Thymus (tissue), 11 donors: ENCODE results near the gene TGFA. TPM values are rescaled to one million over a fixed set of nuclear protein-coding genes. Genes with fewer than 3 reads are reported as not detected.

Experiments used
- DNase-seq, 9 donors: peaks; one replicate each; pipeline ENCODE4 v3.0.0-alpha.2; 2013; ENCODE audit warnings: low spot score in 9 of 9, low read depth in 6 of 9, missing footprints in 1 of 9
- H3K27ac ChIP-seq, 2 donors: one replicate each; pipeline ENCODE4 v1.5.1; 2013; ENCODE audit warnings: control low read depth in 1 of 2, low read depth in 1 of 2, low read length in 1 of 2, mild to moderate bottlenecking in 1 of 2, moderate library complexity in 1 of 2
- H3K27me3 ChIP-seq, 2 donors: one replicate each; pipeline ENCODE4 v1.5.1; 2013; ENCODE audit warnings: low read length in 1 of 2; ENCODE audit not compliant: control insufficient read depth in 2 of 2, insufficient read depth in 1 of 2
- H3K36me3 ChIP-seq, 2 donors: one replicate each; pipeline ENCODE4 v1.5.1; 2013; ENCODE audit warnings: low read length in 1 of 2, mild to moderate bottlenecking in 1 of 2, moderate library complexity in 1 of 2; ENCODE audit not compliant: control insufficient read depth in 2 of 2, insufficient read depth in 2 of 2
- H3K4me1 ChIP-seq, 2 donors: one replicate each; pipeline ENCODE4 v1.5.1; 2013; ENCODE audit warnings: low read length in 2 of 2; ENCODE audit not compliant: control insufficient read depth in 2 of 2, insufficient read depth in 2 of 2
- H3K4me3 ChIP-seq, 2 donors: one replicate each; pipeline ENCODE4 v1.5.1; 2013; ENCODE audit warnings: low read length in 2 of 2, control low read depth in 1 of 2, mild to moderate bottlenecking in 1 of 2
- H3K9me3 ChIP-seq, 2 donors: one replicate each; pipeline ENCODE4 v1.5.1; 2013; ENCODE audit warnings: low read length in 1 of 2, mild to moderate bottlenecking in 1 of 2; ENCODE audit not compliant: control insufficient read depth in 2 of 2, insufficient read depth in 1 of 2
- WGBS: extraction: QIAGEN DNeasy Blood & Tissue Kit; methylation state at CpG from one replicate; pipeline ENCODE4 v1.1.7; 2013; 5-methylcytosine and 5-hydroxymethylcytosine counted together
- polyA plus RNA-seq: library from polyadenylated mRNA; stranded (reverse); fragments of 200-250 nt; gene quantifications from one replicate; pipeline ENCODE4 v1.2.3, GENCODE V29; 2013
- total RNA-seq: library from RNA; stranded (reverse); fragments of 120-200 nt; gene quantifications from one replicate; pipeline ENCODE4 v1.2.4, GENCODE V29; 2013
- donor health status: healthy.

Gene TGFA
- total and polyA plus RNA-seq, 2 donors = 1.6 to 4.8 TPM

GRCh38 chr2:70546885-70547284 lies 6.7 kb downstream of the TGFA start:
- WGBS = 77% methylated on average over 3 of the region's 3 CpGs
- Histone ChIP-seq H3K27ac (no peak overlapping the region), H3K4me3 (no peak overlapping the region), H3K9me3 (no peaks in the 10 kb centered on the region), H3K27me3 (peaks cover 6 to 15% of the 10 kb centered on the region in 2 donors), H3K4me1 (no peaks in the 10 kb centered on the region), H3K36me3 (no peaks in the 10 kb centered on the region)
- DNase-seq = no peak

- Histone ChIP-seq H3K36me3 (no peaks in the 10 kb centered on the region), H3K4me3 (no peak overlapping the region), H3K9me3 (no peaks in the 10 kb centered on the region), H3K4me1 (no peaks in the 10 kb centered on the region), H3K27ac (no peak overlapping the region), H3K27me3 (peaks cover 4 to 11% of the 10 kb centered on the region in 2 donors)
- WGBS = 96% methylated on average over 2 of the region's 2 CpGs
- no peak for DNase-seq
These were observed 7.2 kb downstream of the TGFA start for GRCh38 chr2:70546376-70546775.

GRCh38 chr2:70541481-70542020 lies 12.1 kb downstream of the TGFA start:
- Histone ChIP-seq H3K27ac (no peak overlapping the region), H3K9me3 (no peaks in the 10 kb centered on the region)

GRCh38 chr2:70537840-70538239 lies 15.8 kb downstream of the TGFA start:
- DNase-seq = no peak
- no peak overlapping the region for H3K27ac ChIP-seq
- no peaks in the 10 kb centered on the region for H3K9me3 ChIP-seq
- H3K27me3 ChIP-seq = no peaks in the 10 kb centered on the region
- 99% methylated on average over 1 of the region's 1 CpG for WGBS
- peaks cover 0 to 4% of the 10 kb centered on the region in 2 donors for H3K4me1 ChIP-seq
- H3K36me3 ChIP-seq = no peaks in the 10 kb centered on the region
- H3K4me3 ChIP-seq = no peak overlapping the region

More at GRCh38 chr2:70541481-70542020, 12.1 kb downstream of the TGFA start:
- DNase-seq = no peak
- H3K4me1 ChIP-seq = no peaks in the 10 kb centered on the region
- WGBS = 91% methylated on average over 8 of the region's 8 CpGs
- no peak overlapping the region for H3K4me3 ChIP-seq
- no peaks in the 10 kb centered on the region for H3K27me3 ChIP-seq
- H3K36me3 ChIP-seq = no peaks in the 10 kb centered on the region

- over 99% methylated on average over 2 of the region's 2 CpGs for WGBS
- no peaks in the 10 kb centered on the region for H3K36me3 ChIP-seq
- no peak for DNase-seq
These were observed 17.0 kb downstream of the TGFA start for GRCh38 chr2:70536517-70537055.

GRCh38 chr2:70535573-70535972 lies 18.1 kb downstream of the TGFA start:
- Histone ChIP-seq H3K27me3 (no peaks in the 10 kb centered on the region), H3K4me3 (no peak overlapping the region), H3K9me3 (no peaks in the 10 kb centered on the region), H3K4me1 (peaks cover 0 to 4% of the 10 kb centered on the region in 2 donors), H3K36me3 (no peaks in the 10 kb centered on the region), H3K27ac (no peak overlapping the region)
- WGBS = 72% methylated on average over 2 of the region's 2 CpGs
- DNase-seq = no peak

More at GRCh38 chr2:70536517-70537055, 17.0 kb downstream of the TGFA start:
- H3K4me1 ChIP-seq = peaks cover 0 to 4% of the 10 kb centered on the region in 2 donors
- no peak overlapping the region for H3K4me3 ChIP-seq
- H3K27me3 ChIP-seq = no peaks in the 10 kb centered on the region
- no peaks in the 10 kb centered on the region for H3K9me3 ChIP-seq
- H3K27ac ChIP-seq = no peak overlapping the region

- DNase-seq = no peak
- peaks cover 0 to 4% of the 10 kb centered on the region in 2 donors for H3K4me1 ChIP-seq
These were observed 19.3 kb downstream of the TGFA start for GRCh38 chr2:70534183-70534836.

GRCh38 chr2:70532244-70532935 lies 21.2 kb downstream of the TGFA start:
- no peak overlapping the region for H3K4me3 ChIP-seq
- DNase-seq = no peak
- H3K36me3 ChIP-seq = no peaks in the 10 kb centered on the region
- H3K4me1 ChIP-seq = peaks cover 0 to 4% of the 10 kb centered on the region in 2 donors
- no peaks in the 10 kb centered on the region for H3K27me3 ChIP-seq
- H3K27ac ChIP-seq = no peak overlapping the region
- no peaks in the 10 kb centered on the region for H3K9me3 ChIP-seq
- 91% methylated on average over 7 of the region's 7 CpGs for WGBS

More at GRCh38 chr2:70534183-70534836, 19.3 kb downstream of the TGFA start:
- 87% methylated on average over 4 of the region's 4 CpGs for WGBS
- H3K27ac ChIP-seq = no peak overlapping the region
- no peak overlapping the region for H3K4me3 ChIP-seq
- no peaks in the 10 kb centered on the region for H3K9me3 ChIP-seq
- H3K36me3 ChIP-seq = no peaks in the 10 kb centered on the region
- no peaks in the 10 kb centered on the region for H3K27me3 ChIP-seq
